CD4-positive, alpha-beta memory T cell (primary cell): Measurements from ENCODE around the gene ABL2. TPM values are rescaled to one million over a fixed set of nuclear protein-coding genes. Genes with fewer than 3 reads are reported as not detected.
A peak's percentile ranks its signal among the peaks of the same experiment; 100 is the strongest.

Experiments
- CTCF ChIA-PET: fragments of 350-600 bp; sonication (Branson Sonifier 250); formaldehyde crosslinking; loops from one replicate; lab custom pipeline; 2021; ENCODE audit warnings: inconsistent platforms; ENCODE audit not compliant: partially characterized antibody; lab: Charles Lee
- POLR2A ChIA-PET: fragments of 350-600 bp; sonication (Branson Sonifier 250); formaldehyde crosslinking; loops from one replicate; lab custom pipeline; 2021; ENCODE audit not compliant: partially characterized antibody; lab: Charles Lee
- DNase-seq, 5 donors: peaks; one replicate each; pipeline versions ENCODE4 v3.0.0 to v3.0.0-alpha.2; 2020 to 2022; ENCODE audit warnings: mixed read lengths in 1 of 5
- H3K27ac ChIP-seq: one replicate; pipeline ENCODE4 v1.7.0; 2013; ENCODE audit warnings: low read depth, low read length
- H3K27me3 ChIP-seq: 2 replicates; pipeline ENCODE4 v1.7.0; 2013; ENCODE audit warnings: mild to moderate bottlenecking, low read length, moderate library complexity; ENCODE audit not compliant: insufficient read depth
- H3K36me3 ChIP-seq: 2 replicates; pipeline ENCODE4 v1.7.0; 2013; ENCODE audit warnings: mild to moderate bottlenecking, low read length, moderate library complexity; ENCODE audit not compliant: insufficient read depth
- H3K4me1 ChIP-seq: 2 replicates; pipeline ENCODE4 v1.7.0; 2013; ENCODE audit warnings: mild to moderate bottlenecking, low read length, moderate library complexity; ENCODE audit not compliant: insufficient read depth
- H3K4me3 ChIP-seq, 2 donors: one replicate each; pipeline ENCODE4 v1.7.0; 2013; ENCODE audit warnings: low read length in 2 of 2, mild to moderate bottlenecking in 1 of 2
- H3K9me3 ChIP-seq, 2 donors: one replicate each; pipeline ENCODE4 v1.7.0; 2013; ENCODE audit warnings: low read length in 2 of 2, control low read depth in 1 of 2; ENCODE audit not compliant: control insufficient read depth in 1 of 2
- H3K27ac Mint-ChIP-seq, 7 donors: one replicate each; pipeline ENCODE4 v1.8.0; 2020 to 2021; ENCODE audit warnings: mixed read lengths in 7 of 7, mild to moderate bottlenecking in 6 of 7, inconsistent platforms in 3 of 7, moderate library complexity in 3 of 7
- H3K27me3 Mint-ChIP-seq, 2 donors: one replicate each; pipeline ENCODE4 v1.8.0; 2020 to 2021; ENCODE audit warnings: mixed read lengths in 2 of 2
- H3K36me3 Mint-ChIP-seq, 2 donors: one replicate each; pipeline ENCODE4 v1.8.0; 2020 to 2021; ENCODE audit warnings: mixed read lengths in 2 of 2, inconsistent platforms in 1 of 2, mild to moderate bottlenecking in 1 of 2
- H3K4me1 Mint-ChIP-seq, 4 donors: one replicate each; pipeline ENCODE4 v1.8.0; 2020 to 2021; ENCODE audit warnings: mixed read lengths in 4 of 4, mild to moderate bottlenecking in 1 of 4
- H3K4me3 Mint-ChIP-seq, 8 donors: one replicate each; pipeline ENCODE4 v1.8.0; 2020 to 2021; ENCODE audit warnings: mixed read lengths in 8 of 8, mild to moderate bottlenecking in 7 of 8, moderate library complexity in 6 of 8, inconsistent platforms in 3 of 8
- H3K9me3 Mint-ChIP-seq, 8 donors: one replicate each; pipeline ENCODE4 v1.8.0; 2020 to 2021; ENCODE audit warnings: mixed read lengths in 8 of 8, mild to moderate bottlenecking in 5 of 8, inconsistent platforms in 3 of 8, moderate library complexity in 1 of 8
- intact Hi-C: fragments of 100-400 bp; cut with micrococcal nuclease; formaldehyde crosslinking; loops from one replicate; pipeline ENCODE4 v1.15.1; 2023
- polyA plus RNA-seq, 2 donors: library from polyadenylated mRNA; unstranded; fragments of 300-500 nt; fragmentation: Illumina TruSeq; gene quantifications; one replicate each; pipeline ENCODE4 v1.2.3, GENCODE V29; 2021
- total RNA-seq, 2 experiments: library from RNA; stranded (reverse); gene quantifications; one replicate each; pipeline ENCODE4 v1.2.3, GENCODE V29; 2021

ABL2 gene
- total and polyA plus RNA-seq, 4 experiments from 2014 or later, result 1.2 to 18.6 (median 9.5) TPM

DNA sequence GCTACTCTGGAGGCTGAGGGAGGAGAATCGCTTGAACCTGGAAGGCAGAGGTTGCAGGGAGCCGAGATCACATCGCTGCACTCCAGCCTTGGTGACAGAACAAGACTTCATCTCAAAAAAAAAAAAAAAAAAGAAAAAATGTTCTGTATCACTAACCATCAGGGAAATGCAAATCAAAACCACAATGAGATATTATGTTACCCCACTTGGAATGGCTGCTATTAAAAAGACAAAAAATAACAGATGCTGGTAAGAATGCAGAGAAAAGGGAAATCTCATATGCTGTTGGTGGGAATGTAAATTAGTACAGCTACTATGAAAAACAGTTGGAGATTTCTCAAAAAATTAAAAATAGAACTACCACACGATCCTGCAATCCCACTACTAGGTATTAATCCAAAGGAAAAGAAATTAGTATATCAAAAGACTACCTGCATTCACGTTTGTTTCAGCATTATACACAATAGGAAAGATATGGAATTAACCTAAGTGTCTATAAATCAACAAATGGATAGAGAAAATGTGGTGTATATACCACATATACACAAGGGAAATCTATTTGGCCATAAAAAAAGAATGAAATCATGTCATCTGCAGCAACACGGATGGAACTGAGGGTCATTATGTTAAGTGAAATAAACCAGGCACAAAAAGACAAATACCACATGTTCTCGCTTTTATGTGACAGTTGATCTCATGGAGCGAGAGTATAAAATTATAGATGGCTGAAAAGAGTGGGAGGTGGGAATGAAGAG, 62.6 kb downstream of the ABL2 start:
- no peaks in the 10 kb centered on the region for H3K9me3 Mint-ChIP-seq
- no peak overlapping the region for H3K4me3 ChIP-seq
- no peak overlapping the region for H3K27ac ChIP-seq
- peak overlapping the region in 2 of 7 donors; percentile 13 to 30 for H3K27ac Mint-ChIP-seq
- H3K27me3 Mint-ChIP-seq, result no peaks in the 10 kb centered on the region
- H3K4me1 Mint-ChIP-seq, result peaks cover 0 to 21% (median 12%) of the 10 kb centered on the region in 4 donors
- no peak overlapping the region for H3K4me3 Mint-ChIP-seq
- no peak for DNase-seq
- ChIA-PET CTCF (no interaction called here), POLR2A (no interaction called here)
- no peaks in the 10 kb centered on the region for H3K4me1 ChIP-seq
- H3K9me3 ChIP-seq, result no peaks in the 10 kb centered on the region
- no peaks in the 10 kb centered on the region for H3K36me3 ChIP-seq
- H3K27me3 ChIP-seq, result no peaks in the 10 kb centered on the region
- H3K36me3 Mint-ChIP-seq, result peaks cover 3 to 4% of the 10 kb centered on the region in 2 donors
- intact Hi-C loops, result no loop called here

DNA sequence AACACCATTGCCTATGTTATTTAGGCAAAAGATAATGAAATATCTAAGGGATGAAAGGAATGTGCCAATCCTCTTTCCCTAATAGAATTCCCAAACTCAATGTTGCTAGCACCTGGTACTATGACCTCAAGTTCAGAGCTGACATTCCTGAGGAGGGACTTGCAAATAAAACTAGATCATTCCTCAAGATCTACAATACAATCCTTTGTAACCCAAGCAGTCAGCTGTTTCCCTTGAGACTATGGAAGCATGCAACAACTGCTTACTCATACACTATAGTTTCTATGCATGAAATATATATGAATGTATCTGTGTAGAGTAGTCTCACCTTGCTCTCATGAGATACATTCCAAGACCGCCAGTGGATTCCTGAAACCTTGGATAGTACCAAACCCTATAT, 65.0 kb downstream of the ABL2 start:
- Mint-ChIP-seq H3K4me1 (peaks cover 0 to 15% (median 10%) of the 10 kb centered on the region in 4 donors), H3K4me3 (no peak overlapping the region), H3K27ac (no peak overlapping the region), H3K36me3 (peaks cover 4 to 5% of the 10 kb centered on the region in 2 donors), H3K9me3 (no peaks in the 10 kb centered on the region), H3K27me3 (no peaks in the 10 kb centered on the region)
- no peak overlapping the region for H3K27ac ChIP-seq
- ChIA-PET CTCF (no interaction called here), POLR2A (no interaction called here)
- H3K36me3 ChIP-seq, result no peaks in the 10 kb centered on the region
- H3K4me1 ChIP-seq, result no peaks in the 10 kb centered on the region
- no peaks in the 10 kb centered on the region for H3K27me3 ChIP-seq
- no peak for DNase-seq
- no peak overlapping the region for H3K4me3 ChIP-seq
- no peaks in the 10 kb centered on the region for H3K9me3 ChIP-seq
- intact Hi-C loops, result no loop called here

DNA sequence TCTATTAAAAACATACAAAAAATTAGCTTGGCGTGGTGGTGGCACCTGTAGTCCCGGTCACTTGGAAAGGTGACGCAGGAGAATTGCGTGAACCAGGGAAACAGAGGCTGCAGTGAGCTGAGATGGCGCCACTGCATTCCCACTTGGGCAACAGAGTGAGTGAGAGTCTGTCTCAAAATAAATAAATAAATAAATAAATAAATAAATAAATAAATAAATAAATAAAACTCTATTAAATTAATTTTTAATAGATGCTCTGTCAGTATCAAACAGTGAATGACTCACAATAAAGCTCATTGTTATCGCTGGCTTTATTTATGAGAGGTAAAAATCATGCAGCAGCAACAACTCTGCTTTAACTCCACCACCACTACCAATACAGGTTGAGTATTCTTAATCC, 72.8 kb downstream of the ABL2 start:
- Histone ChIP-seq H3K36me3 (no peaks in the 10 kb centered on the region), H3K4me3 (no peak overlapping the region), H3K27me3 (no peaks in the 10 kb centered on the region), H3K9me3 (no peaks in the 10 kb centered on the region), H3K27ac (no peak overlapping the region), H3K4me1 (no peaks in the 10 kb centered on the region)
- peaks cover 7 to 18% (median 9%) of the 10 kb centered on the region in 4 donors for H3K4me1 Mint-ChIP-seq
- no peak overlapping the region for H3K27ac Mint-ChIP-seq
- no peaks in the 10 kb centered on the region for H3K9me3 Mint-ChIP-seq
- H3K36me3 Mint-ChIP-seq, result peaks cover under 1 to 6% of the 10 kb centered on the region in 2 donors
- no peaks in the 10 kb centered on the region for H3K27me3 Mint-ChIP-seq
- H3K4me3 Mint-ChIP-seq, result no peak overlapping the region
- ChIA-PET CTCF (interaction anchor here (1.8 kb wide), 1 partner anchor 76 kb away, joined by 5 read pairs; no protein-coding TSS in a partner anchor), POLR2A (no interaction called here)
- intact Hi-C loops, result no loop called here
- DNase-seq, result no peak

DNA sequence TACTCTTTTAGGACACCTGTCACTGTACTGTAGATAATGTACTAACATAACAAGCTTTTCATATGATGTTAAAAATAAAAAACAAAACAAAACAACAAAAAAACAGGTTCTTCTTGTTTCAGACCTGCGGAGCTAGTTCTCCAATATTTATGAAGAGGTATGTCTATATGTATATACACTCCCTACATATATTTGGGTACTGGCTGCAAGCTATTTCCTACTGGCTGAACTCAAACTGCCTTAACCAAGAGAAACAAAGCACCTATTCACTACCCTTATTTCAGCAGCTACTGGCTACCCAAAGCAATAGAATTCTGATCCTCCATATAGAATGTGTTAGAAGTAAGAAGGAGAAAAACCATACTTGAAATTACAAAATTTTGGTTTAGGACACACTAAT, 73.5 kb downstream of the ABL2 start:
- POLR2A ChIA-PET, result no interaction called here
- H3K27ac Mint-ChIP-seq, result peak overlapping the region in 1 of 7 donors; percentile 17

DNA sequence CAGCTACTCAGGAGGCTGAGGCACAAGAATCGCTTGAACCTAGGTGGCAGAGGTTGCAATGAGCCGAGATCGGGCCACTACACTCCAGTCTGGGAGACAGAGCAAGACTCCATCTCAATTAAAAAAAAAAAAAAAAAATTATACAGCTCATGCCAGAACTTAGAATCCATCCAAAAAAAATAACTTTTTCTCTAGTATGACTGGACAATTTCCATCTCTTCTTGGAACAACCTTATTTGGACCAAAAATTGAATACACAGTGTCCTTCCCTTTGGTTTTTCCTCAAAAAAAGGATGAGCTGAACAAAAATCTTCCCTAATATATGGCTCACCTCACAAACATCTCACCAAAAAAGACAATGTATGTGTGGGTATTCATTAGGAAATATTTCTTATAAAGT, 73.9 kb downstream of the ABL2 start:
- H3K27ac ChIP-seq, result no peak overlapping the region
- no peaks in the 10 kb centered on the region for H3K36me3 ChIP-seq
- Mint-ChIP-seq H3K27me3 (no peaks in the 10 kb centered on the region), H3K27ac (no peak overlapping the region), H3K4me3 (no peak overlapping the region), H3K9me3 (peaks cover 0 to 3% (median 0%) of the 10 kb centered on the region in 8 donors), H3K4me1 (peaks cover 8 to 25% (median 10%) of the 10 kb centered on the region in 4 donors), H3K36me3 (peaks cover 2 to 11% of the 10 kb centered on the region in 2 donors)
- H3K27me3 ChIP-seq, result no peaks in the 10 kb centered on the region
- ChIA-PET POLR2A (no interaction called here), CTCF (interaction anchor here (0.7 to 1.8 kb wide), 2 partner anchors 52 to 75 kb away, joined by 3 to 5 read pairs; no protein-coding TSS in a partner anchor)
- H3K4me3 ChIP-seq, result no peak overlapping the region
- intact Hi-C loops, result no loop called here
- H3K4me1 ChIP-seq, result no peaks in the 10 kb centered on the region
- no peak for DNase-seq
- H3K9me3 ChIP-seq, result no peaks in the 10 kb centered on the region

More for the DNA sequence above, 73.5 kb downstream of the ABL2 start:
- no peak for DNase-seq
- Mint-ChIP-seq H3K27me3 (no peaks in the 10 kb centered on the region), H3K4me1 (peaks cover 7 to 21% (median 10%) of the 10 kb centered on the region in 4 donors), H3K9me3 (no peaks in the 10 kb centered on the region), H3K36me3 (peaks cover 0 to 9% of the 10 kb centered on the region in 2 donors), H3K4me3 (no peak overlapping the region)
- H3K4me1 ChIP-seq, result no peaks in the 10 kb centered on the region
- intact Hi-C loops, result no loop called here
- H3K9me3 ChIP-seq, result no peaks in the 10 kb centered on the region
- no peak overlapping the region for H3K4me3 ChIP-seq
- no peak overlapping the region for H3K27ac ChIP-seq
- H3K27me3 ChIP-seq, result no peaks in the 10 kb centered on the region
- CTCF ChIA-PET, result interaction anchor here (1.8 kb wide), 1 partner anchor 76 kb away, joined by 5 read pairs; no protein-coding TSS in a partner anchor
- no peaks in the 10 kb centered on the region for H3K36me3 ChIP-seq

DNA sequence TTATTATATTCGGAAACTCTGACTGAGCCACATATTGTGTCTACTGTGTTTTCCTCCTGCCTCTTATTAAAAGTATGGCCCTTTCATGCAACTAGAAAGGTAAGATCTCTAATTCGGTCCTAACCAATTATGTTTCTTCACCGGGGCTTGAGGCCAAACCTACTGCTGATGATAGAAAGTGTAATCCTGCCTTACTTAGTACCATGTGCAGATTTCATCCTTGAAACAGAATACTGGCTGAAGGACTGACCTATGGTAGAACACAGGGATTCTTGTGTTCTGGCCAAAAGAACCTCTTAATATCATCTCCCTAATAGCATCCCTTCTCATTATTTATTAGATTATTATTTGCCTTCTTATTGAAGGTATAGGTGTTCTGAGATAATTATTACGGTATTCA, 75.0 kb downstream of the ABL2 start:
- intact Hi-C loops, result no loop called here
- POLR2A ChIA-PET, result no interaction called here
- H3K27me3 Mint-ChIP-seq, result no peaks in the 10 kb centered on the region
- peaks cover 0 to 4% (median 0%) of the 10 kb centered on the region in 8 donors for H3K9me3 Mint-ChIP-seq
- no peak overlapping the region for H3K4me3 Mint-ChIP-seq
- CTCF ChIA-PET, result no interaction called here
- no peaks in the 10 kb centered on the region for H3K27me3 ChIP-seq
- no peaks in the 10 kb centered on the region for H3K9me3 ChIP-seq
- H3K36me3 ChIP-seq, result no peaks in the 10 kb centered on the region
- H3K27ac Mint-ChIP-seq, result no peak overlapping the region
- peaks cover 8 to 25% (median 10%) of the 10 kb centered on the region in 4 donors for H3K4me1 Mint-ChIP-seq
- DNase-seq, result no peak
- H3K4me1 ChIP-seq, result no peaks in the 10 kb centered on the region
- no peak overlapping the region for H3K27ac ChIP-seq
- peaks cover 8 to 16% of the 10 kb centered on the region in 2 donors for H3K36me3 Mint-ChIP-seq
- H3K4me3 ChIP-seq, result no peak overlapping the region

DNA sequence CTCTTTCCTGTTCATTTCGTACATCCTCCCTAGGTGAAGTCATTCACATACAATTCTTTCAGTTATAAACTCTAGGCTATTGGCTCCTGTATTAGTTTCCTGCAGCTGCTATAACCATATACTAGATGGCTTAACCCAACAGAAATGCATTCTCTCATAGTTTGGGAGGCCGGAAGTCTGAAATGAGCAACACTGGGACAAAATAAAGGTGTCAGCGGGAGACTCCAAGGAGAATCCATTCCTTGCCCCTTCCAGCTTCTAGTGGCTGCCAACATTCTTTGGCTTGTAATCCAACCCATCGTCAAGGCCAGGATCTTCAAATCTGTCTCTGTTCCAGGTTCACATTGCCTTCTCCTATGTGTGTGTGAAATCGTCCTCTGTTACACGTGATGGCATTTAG, 76.3 kb downstream of the ABL2 start:
- no peaks in the 10 kb centered on the region for H3K36me3 ChIP-seq
- Mint-ChIP-seq H3K4me1 (peaks cover 8 to 25% (median 10%) of the 10 kb centered on the region in 4 donors), H3K4me3 (no peak overlapping the region), H3K9me3 (peaks cover 0 to 4% (median 0%) of the 10 kb centered on the region in 8 donors), H3K27ac (no peak overlapping the region), H3K27me3 (no peaks in the 10 kb centered on the region), H3K36me3 (peaks cover 14 to 20% of the 10 kb centered on the region in 2 donors)
- H3K27ac ChIP-seq, result no peak overlapping the region
- no peaks in the 10 kb centered on the region for H3K4me1 ChIP-seq
- ChIA-PET POLR2A (no interaction called here), CTCF (no interaction called here)
- no peaks in the 10 kb centered on the region for H3K27me3 ChIP-seq
- DNase-seq, result no peak
- no peaks in the 10 kb centered on the region for H3K9me3 ChIP-seq
- intact Hi-C loops, result no loop called here
- H3K4me3 ChIP-seq, result no peak overlapping the region
